NCI-H748 (cell line): ENCODE results near the gene FBXL2.
"Not testable (repeated sequence)": the region's sequence is repeated elsewhere in the genome, so short reads cannot be mapped to it uniquely, and the experiment has no call there.

Experiments used
- DNase-seq: peaks from one replicate; lab custom pipeline; 2025; ENCODE audit not compliant: unreplicated experiment; lab: John Stamatoyannopoulos, UW

FBXL2 gene

DNA sequence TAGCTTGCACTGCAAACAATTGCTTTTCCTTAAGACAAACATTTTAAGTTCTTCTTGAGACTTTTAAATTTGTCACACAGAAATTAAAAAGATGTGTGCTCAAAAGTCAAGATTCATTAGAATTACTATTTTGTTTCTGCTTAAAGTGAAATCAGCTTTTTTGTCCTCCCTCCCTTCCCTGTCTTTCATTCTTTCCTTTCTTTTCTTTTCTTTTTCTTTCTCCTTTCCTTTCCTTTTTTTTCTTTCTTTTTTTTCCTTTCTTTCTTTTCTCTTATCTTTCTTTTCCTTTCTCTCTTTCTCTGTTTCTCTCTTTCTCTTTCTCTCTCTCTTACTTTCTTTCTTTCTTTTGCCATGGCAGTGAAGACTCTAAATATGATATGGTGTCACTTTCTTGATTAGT, 37.8 kb downstream of the FBXL2 start:
- no peak for DNase-seq

DNA sequence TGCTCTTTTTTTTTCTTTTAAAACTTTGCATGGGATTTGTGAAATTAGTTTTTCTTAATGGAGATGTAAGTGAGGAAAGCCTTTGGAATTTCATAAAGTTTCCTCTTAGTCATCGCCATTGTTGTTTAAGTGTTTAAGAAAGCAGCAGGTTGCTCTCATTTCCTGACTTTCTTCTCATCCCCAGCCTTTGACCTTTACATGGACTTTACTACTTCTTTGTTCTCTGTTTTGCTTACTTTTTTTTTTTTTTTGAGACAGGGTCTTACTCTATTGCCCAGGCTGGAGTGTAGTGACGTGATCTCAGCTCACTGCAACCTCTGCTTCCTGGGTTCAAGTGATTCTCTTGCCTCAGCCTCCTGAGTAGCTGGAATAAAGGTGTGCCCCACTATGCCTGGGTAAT, 38.6 kb downstream of the FBXL2 start:
- DNase-seq, result no peak

- no peak for DNase-seq
These were observed 40.9 kb downstream of the FBXL2 start for GRCh38 chr3:33317963-33318709.

DNA sequence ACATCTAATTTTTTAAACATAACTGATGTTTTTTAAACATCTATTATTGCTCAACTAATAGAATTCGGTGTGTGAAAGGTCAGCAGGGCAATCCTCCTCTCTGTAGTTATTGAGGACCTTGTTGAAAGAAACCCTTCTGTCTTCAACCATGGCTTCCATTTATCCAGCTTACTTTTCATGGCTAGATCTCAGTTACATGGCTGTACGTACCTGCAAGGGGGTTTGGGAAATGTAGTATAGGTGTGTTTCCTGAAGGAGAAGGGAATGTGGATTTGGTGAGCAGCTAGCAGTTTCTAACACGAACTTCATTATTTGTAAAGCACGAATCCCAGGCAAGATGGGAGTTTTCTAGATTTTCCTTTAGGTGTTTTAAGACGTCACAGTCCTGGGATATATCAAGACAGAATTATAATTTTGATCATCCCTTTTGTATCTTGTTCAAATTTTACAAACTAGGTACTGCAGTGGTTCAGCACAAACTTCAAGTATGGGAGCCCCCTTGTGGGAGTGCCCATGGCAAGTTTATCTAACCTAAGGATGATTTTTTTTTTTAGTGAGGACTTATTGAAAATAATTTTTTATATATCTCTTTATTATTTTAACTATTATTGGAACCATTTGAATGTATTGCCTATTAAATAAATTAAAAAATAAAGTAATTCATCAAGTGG, 41.6 kb downstream of the FBXL2 start:
- no peak for DNase-seq

DNA sequence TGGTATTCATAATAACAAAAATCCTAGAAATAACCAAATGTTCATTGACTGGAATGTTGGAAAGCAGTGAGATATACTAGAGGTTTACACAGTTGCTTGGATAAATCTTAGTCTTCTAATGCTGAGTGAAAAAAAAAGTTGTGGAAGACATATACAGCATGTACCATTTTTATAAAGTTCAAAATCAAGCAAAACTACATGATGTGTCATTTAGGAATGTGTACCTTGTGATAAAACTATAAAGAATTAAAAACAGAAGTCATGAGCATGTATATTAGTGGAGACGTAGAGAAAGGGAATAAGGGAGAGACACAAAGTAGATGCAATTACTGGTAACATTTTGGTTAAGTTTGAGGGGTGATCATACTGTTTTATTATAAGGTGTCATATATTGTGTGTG, 45.2 kb downstream of the FBXL2 start:
- DNase-seq, result no peak

DNA sequence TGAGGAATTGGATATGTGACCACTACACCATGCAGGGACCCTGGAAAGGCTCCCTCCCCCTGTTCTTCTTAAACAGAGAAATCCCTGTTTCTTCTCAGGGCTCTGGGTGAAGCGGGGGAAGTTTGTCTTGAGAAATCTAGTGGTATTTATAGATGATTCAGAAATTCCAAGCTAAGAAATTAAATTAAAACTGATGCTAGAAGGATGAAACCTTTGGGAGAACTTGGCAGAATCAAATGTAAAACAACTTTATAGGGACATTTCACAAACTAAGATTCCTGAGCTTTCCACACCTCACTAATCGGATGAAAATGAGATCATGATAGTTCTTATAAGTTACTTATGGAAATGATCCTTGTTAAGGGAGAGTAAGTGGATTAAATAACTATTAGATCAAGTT, 54.2 kb downstream of the FBXL2 start:
- DNase-seq, result no peak

DNA sequence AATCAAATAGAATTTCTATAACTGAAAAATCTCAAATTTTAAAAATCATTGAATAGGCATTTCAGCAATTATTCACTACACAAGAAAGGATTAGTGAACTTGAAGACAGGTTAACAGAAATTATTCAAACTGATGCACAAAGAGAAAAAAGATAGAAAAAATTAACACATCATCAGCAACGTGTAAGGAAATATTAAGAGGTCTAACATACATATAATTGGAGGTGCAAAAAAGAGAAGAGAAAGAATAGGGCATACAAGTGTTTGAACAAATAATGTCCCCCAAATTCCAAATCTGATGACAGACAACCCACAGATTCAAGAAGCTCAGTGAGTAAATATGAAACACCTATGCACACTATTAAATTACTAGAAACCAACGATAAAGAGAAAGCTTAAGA, 57.1 kb downstream of the FBXL2 start:
- DNase-seq, result no peak

DNA sequence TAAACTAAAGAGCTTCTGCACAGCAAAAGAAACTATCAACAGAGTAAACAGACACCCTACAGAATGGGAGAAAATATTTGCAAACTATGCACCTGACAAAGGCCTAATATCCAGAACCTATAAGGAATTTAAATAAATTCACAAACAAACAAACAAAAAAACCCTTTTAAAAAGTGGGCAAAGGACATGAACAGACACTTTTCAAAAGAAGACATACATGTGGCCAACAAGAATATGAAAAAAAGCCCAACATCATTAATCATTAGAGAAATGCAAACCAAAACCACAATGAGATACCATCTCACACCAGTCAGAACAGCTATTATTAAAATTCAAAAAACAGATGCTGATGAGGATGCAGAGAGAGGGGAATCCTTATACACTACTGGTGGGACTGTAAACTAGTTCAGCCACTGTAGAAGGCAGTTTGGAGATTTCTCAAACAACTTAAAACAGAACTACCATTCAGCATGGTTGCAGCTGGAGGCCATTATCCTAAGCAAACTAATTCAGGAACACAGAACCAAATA, 61.8 kb downstream of the FBXL2 start:
- not testable (repeated sequence) for DNase-seq

- DNase-seq, result no peak
These were observed 62.5 kb downstream of the FBXL2 start for GRCh38 chr3:33339758-33340157.

GRCh38 chr3:33355611-33356010, 78.4 kb downstream of the FBXL2 start:
- DNase-seq, result no peak

GRCh38 chr3:33358172-33358781, 81.0 kb downstream of the FBXL2 start:
- no peak for DNase-seq

- no peak for DNase-seq
These were observed 83.0 kb downstream of the FBXL2 start for GRCh38 chr3:33360136-33360825.

DNA sequence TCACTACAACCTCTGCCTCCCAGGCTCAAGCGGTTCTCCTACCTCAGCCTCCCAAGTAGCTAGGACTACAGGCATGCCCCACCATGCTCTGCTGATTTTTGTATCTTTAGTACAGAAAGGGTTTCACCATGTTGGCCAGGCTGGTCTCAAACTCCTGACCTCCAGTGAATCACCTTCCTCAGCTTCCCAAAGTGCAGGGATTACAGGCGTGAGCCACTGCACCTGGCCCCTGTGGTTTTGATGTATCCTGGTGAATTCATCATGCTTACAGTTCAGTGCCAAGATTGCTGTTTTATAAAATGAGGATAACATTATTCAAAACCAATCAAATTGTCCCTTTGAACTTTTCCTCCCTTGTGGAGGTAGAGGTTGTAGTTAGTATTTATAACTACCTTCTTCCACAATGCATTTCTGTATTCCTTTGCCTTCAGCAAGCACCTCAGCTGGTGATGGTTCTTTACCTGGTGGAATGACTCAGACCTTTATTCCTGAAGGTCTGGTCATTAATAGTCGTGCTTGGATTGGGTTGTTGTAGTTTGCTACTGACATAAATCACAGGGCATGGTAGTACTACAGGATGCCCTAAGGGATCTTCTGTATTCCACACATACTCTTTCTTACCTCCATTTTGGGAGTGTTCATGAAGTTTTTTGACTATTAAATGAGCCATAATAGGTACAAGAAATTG, 86.0 kb downstream of the FBXL2 start:
- no peak for DNase-seq

DNA sequence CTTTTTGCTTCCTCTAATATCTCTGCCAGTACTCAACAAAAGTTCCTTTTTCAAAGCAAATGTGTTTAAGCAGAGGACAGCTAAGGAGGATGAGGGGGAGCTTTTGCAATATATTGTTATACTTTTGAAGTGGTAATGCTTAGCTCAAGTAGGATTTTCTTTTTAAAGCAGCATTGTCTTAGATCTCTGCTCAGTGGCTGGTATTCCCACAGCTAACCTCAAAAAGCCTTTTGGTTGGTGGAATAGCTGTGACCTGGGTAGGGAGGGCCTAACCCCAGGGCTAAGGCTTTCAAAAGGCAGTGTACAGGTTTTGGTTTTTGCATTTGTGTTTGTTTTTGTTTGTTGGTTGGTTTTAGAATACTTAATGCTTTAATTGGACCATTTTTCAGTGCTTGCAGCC, 86.8 kb downstream of the FBXL2 start:
- DNase-seq, result no peak

DNA sequence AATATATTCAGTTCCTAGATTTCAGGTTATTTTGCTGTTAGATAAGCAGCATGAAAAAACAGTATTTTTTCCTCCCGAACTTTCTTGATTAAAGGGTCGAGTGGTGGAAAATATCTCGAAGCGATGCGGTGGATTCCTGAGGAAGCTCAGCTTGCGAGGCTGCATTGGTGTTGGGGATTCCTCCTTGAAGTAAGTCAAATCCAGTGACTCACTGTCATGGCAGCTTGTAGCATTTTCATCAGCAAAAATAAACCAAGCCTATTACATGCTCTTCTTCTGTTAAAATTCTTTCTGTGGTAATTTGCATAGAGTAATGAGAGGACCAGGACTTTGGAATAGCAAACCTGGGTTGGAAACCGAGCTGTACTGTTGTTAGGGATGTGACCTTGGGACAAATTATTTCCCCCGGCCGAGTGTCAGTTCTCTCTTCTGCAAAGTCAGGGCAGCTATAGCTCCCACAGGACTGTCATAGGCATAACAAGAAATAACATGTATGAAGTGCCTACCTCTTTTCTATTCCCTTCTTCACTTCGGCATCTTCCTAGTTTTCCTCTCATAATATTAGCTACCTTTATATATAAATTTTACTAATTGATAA, 87.4 kb downstream of the FBXL2 start:
- DNase-seq, result no peak

DNA sequence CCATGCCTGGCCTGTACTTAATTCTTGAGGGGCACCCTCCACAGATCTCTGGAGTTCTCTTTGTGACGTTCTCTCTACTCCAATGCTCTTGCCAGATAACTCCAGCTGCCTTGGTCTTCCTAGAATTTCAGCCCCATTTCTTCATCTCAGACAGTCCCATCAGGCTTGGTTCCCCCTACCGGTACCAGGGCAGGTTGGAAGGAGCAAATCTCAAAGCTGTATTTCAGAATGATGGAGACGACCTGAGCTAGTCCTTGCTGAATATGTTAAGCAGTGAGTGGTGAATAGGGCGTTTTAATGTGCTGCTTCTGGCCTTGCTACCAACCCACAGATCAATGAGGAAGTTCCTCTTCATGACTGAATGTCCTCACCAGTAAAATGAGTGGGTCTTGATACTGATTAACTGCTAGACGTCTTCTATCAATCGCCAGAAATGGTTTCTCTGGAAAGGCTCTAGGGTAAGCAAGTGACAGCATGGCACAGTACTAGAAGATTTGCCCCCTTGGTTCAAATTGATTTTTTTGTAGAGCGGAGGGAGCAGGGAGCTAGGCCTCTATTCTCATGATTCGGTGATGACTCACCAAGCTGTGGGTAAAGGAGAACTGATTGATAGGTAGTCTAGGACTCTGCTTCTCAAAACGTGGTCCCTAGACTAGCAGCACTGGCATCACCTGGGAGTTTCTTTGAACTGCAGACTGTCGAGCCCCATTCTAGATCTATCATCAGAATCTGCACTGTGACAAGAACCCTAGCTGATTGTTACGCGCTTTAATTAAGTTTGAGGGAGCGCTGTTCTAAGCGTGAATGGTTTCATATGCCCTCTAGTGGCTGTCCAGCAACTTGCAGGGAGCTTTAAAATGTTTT, 95.2 kb downstream of the FBXL2 start:
- peak; percentile 49 for DNase-seq

- no peak for DNase-seq
These were observed 95.8 kb downstream of the FBXL2 start for GRCh38 chr3:33373082-33373437.

DNA sequence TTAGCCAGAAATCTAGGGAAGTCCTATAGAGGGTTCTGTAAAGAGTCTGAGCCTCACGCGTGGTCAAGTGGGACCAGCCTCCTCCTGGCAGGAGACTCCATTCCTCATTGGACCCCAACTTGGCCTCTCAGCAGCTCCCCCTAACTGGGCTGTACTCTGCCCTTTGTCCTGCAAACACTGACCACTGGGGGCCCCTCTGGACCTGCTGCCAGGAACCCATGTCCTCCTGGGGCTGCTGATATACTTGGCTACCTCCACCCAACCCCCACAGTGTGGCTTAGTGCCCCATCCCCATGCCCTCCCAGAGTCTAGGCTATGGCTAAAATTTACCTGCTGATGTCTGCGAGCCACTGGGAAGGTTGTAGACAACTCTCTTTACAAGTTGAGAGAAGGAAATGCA, 100.2 kb downstream of the FBXL2 start:
- DNase-seq, result no peak

- DNase-seq, result no peak
These were observed 100.7 kb downstream of the FBXL2 start for GRCh38 chr3:33377931-33378330.

DNA sequence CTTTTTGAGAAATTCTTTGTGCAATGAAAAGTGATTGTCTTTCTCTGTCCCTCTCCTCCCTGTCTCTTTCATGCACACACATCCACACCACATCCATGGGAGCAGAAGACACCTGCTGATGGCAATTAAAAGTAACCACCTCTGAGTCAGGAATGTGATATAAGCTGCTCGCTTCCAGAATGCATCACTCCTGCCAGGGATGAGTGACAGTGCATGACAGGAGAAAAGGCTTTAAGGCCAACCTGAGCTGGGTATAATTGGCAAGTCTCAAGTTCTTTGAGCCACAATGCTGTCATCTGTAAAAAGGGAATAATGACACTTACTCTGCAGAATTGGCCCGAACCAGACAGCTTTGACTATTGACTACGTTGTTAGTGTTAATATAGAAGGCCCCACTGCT, 103.4 kb downstream of the FBXL2 start:
- no peak for DNase-seq
